Measurements from ENCODE around the gene PRR14.
"Not testable (repeated sequence)": the region's sequence is repeated elsewhere in the genome, so short reads cannot be mapped to it uniquely, and the experiment has no call there.

The PRR14 gene

GRCh38 chr16:30650369-30651123 lies at the start of gene PRR14:
PRR14 (plus strand) TSS chr16:30650960; CDS start chr16:30651646, 686 bp downstream.
- DNase-seq: peak; percentile 97

DNA sequence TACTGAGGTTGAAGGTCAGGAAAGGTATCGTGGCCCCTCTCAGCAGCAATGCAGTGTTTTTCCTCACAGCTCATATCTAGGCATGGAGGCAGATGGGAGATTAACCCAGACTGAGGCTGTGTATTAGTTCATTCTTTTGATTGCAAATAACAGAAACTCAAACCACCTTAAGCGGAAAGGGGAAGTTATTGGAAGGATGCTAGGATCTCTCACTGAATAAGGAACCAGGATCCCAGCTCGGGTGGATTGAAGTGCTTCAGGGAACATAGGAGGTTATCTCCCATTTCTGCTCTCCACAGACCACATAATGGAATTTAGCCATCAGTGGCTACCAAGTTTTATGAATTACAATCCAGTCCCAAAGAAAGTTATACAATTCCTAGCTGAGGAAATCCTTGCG lies 48.8 kb upstream of the PRR14 start:
- DNase-seq: no peak

GRCh38 chr16:30602616-30603277 lies 48.0 kb upstream of the PRR14 start:
- no peak for DNase-seq

DNA sequence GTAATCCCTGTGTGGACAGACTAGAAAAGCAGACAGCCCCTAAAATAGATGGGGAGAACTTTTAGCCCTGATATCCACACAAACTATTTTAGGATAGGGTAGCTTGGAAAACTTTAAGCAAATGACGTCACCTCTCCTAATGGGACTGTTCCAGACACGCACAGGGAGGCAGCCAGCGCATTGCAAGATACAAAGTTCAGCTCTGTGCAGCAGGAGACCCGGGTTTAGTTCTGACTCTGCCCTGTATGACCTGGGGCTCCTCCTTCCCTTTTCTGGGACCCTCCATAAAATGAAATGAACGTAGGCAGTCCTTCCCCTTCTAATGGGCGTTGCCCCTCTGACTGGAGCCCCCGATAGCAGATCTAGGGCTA lies 46.8 kb upstream of the PRR14 start:
- no peak for DNase-seq

DNA sequence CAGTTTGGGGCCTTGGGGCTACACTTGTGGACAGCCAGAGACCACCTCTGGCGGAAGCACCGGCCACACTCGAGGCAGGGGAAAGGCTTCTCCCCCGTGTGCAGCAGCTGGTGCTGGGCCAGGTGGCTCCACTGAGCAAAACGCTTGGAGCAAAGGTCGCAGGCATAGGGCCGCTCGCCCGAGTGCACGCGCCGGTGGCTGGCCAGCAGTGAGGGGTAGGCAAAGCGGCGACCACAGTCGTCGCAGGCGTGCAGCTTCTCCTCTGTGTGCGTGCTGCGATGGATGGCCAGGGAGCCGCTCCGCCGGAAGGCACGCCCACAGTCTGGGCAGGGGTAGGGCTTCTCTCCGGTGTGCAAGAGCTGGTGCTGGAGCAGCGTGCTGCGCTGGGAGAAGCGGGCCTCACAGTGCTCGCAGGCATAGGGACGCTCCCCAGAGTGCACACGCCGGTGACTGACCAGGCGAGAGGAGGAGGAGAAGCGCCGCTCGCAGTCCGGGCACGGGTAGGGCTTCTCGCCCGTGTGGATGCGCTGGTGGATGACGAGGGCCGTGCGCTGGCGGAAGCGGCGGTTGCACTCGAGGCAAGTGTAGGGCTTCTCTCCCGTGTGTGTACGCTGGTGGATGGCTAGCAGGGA lies 46.3 kb upstream of the PRR14 start:
- DNase-seq: no peak

- DNase-seq: no peak
Measured at GRCh38 chr16:30605158-30605557, 45.6 kb upstream of the PRR14 start.

DNA sequence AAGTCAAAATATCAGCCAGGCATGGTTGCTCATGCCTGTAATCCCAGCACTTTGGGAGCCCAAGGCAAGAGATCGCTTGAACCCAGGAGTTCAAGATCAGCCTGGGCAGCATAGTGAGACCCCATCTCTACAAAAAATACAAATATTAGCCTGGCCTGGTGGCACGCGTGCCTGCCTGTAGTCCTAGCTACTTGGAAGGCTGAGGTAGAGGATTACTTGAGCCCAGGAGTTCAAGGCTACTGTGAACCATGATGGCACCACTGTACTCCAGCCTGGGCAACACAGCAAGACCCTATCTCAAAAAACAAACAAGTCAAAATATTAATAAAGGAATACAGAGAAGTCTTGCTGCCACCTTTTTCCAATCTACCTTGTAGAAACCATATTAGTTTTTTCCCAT lies 44.8 kb upstream of the PRR14 start:
- DNase-seq: no peak

DNA sequence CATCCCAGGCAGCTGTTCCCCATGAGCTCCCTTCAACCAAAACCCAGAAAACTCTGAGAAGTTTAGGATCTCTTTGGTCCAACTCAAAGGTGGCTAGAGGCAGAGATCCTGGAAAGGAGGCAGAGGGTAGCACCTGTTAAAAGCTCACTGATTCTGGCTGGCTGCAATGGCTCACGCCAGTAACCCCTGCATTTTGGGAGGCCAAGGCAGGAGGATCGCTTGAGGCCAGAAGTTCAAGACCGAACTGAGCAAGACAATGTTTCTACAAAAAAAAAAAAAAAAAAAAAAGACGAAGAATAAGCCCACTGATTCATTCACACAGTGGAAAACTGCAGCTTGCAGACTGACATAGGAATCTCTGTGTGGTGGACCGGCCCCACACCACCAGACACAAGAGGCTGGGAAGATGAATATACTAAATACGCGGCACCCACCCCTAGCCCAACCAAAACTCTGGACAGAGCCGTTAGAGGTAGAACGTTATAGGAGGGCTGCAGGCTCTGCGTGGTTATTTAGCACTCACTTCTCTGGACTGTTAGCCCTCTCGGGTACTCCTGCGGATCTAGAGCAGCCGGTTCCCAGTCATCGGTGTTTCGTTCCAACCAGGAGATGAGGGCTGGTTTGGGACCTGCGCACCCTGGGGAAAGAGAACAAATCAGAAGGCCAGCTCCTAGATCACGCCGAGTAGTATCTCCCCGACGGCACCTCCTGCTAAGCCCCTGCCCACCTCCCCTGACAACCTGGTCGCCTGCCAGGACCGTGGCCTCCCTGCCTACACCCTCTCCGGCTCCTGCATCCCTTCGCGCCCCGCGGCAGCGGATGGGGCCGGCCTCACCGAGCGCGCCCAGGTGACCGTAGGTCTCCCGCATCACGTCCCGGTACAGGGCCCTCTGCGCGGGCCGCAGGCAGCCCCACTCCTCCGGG lies 41.5 kb upstream of the PRR14 start:
- DNase-seq: no peak

GRCh38 chr16:30609926-30610839 lies 40.6 kb upstream of the PRR14 start, which contains the start of gene ZNF689:
ZNF689 (minus strand) TSS chr16:30610389; CDS start chr16:30610041, 348 bp downstream.
- peak; percentile 97 for DNase-seq

DNA sequence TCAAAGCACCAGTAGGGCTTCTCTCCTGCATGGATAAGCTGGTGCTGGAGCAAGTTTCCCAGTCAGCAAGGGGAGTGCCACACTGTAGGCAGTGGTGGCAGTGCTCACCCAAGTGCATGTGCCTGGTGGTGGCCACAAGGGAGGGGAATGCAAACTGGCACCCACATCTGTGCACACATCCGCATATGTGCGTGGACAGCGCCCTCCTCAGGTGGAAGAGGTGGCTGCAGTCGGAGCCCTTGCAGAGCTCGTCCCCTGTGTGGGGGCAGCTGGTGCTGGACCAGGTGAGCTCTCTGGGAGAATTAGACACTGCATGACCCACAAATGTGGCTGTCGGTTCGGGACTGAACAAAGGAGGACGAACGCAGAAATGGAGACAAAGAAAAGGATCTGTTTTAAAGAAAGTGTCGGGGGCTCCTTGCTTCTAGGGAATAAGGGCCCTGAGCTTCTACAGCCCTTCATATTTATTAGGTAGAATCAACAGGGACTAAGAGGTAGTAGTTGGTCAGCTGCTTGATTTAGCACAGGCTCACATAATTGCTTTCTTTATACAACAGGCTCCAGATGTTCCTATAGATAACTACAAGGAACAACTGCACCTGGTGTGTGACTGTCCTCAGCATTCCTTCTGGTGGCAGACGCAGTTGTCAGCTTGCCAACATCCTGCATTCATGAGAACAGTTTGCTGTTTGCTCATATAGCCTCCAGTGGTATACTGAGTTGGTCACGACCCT lies 35.2 kb upstream of the PRR14 start:
- DNase-seq: peak; percentile 71

DNA sequence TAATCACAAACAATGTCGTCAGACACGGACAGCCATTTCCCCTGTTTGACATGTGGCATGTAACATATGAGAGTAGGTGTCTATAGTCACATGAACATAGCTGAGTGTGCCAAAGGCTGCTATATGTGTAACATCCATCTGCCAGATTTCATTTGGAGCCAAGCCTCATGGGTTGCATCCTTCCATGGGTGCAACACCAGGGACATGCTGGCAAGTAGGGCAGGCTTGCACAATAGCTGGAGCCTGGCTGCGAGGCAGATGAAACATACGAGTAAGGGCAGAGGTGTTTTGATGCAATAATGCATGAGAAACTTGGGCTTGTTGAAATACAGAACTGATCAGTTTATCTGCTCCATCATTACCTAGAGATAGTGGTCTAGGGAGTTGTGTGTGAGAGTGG lies 31.6 kb upstream of the PRR14 start:
- DNase-seq: no peak

DNA sequence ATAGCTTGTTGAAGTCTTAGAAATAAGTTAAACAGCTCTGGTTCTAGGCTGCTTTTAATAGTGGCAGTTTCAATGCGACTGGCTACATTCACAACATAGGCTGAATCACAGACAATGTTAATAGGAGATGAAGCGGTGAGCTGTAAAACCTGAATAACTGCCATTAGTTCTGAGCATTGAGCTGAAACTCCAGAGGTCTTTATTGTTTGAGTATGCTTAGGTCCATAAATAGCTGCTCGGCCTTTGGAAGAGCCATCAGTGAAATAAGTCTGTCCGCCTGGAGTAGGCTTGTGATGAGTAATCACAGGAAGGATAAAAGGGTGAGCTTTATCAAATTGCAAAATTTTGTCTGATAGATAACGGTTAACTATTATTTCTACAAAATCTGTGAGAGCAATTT lies 31.1 kb upstream of the PRR14 start:
- DNase-seq: no peak

GRCh38 chr16:30620169-30620568 lies 30.6 kb upstream of the PRR14 start:
- no peak for DNase-seq

- DNase-seq: no peak
Measured at GRCh38 chr16:30621765-30622164, 29.0 kb upstream of the PRR14 start.

GRCh38 chr16:30622455-30623032 lies 28.2 kb upstream of the PRR14 start:
- DNase-seq: no peak

- DNase-seq: no peak
Measured at GRCh38 chr16:30623536-30624283, 27.1 kb upstream of the PRR14 start.

- no peak for DNase-seq
Measured at GRCh38 chr16:30626236-30626635, 24.5 kb upstream of the PRR14 start.

DNA sequence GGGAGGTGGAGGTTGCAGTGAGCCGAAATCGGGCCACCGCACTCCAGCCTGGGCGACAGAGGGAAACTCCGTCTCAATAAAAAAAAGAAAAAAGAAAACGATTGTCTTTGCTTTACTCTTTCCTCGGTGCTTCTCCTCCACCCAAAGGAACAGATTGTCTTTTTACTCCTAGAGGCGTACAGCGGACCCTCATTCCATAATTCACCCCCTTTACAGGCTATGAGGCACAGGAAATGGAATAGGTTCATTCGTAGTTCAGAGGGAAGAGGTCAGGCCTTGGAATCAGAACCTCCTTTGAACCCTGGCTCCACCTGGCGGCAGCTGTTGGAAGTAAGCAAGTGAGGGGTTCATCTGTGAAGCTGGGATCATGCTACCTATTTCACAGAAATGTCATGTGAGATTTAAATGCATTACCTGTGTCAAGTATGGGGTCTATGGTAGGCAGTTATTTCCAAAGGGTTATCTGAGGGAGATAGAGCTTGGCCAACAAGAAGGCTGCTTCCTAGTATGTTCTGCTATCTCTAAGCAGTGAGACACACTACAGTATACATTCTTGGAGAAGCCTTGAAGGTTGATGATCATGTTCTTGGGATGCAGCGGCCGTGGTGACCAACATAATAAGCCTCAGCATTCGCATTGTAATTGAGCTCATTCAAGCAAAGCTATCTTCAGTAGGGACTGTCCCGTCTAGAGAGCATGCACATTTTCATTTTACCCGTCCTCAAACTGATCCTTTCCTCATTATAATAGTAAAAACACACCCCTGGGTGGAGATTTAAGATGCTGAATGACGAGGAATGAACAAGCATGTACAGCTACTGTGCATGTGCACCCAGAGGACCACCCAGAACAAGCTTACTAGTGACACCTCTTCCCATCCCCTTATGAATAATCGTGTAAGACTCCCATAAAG lies 21.9 kb upstream of the PRR14 start:
- DNase-seq: peak; percentile 91

DNA sequence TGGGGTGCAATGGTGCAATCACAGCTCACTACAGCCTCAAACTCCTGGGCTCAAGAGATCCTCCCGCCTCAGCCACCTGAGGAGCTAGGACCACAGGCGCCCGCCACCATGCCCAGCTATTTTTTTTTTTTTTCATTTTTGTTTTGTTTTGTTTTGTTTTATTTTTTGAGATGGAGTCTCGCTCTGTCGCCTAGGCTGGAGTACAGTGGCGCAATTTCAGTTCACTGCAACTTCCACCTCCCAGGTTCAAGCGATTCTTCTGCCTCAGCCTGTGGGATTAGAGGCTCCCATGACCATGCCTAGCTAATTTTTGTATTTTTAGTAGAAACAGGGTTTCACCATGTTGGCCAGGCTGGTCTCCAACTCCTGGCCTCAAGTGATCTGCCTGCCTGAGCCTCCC lies 18.3 kb upstream of the PRR14 start:
- not testable (repeated sequence) for DNase-seq
